Endothelial cell of umbilical vein (primary cell): ENCODE results near the gene INPP5A. TPM values are rescaled to one million over a fixed set of nuclear protein-coding genes. Genes with fewer than 3 reads are reported as not detected.

Source experiments
- BruUV-seq: library from RNA; stranded (reverse); fragments of 400-500 nt; replicated peaks from 2 replicates; lab custom pipeline; 2021; lab: Mats Ljungman, UMichigan
- CTCF ChIA-PET: fragments of 300-600, 350-600 bp; sonication (Branson Sonifier 250); formaldehyde crosslinking; loops from one replicate; lab custom pipeline; 2021; ENCODE audit warnings: antibody characterized with exemption, inconsistent platforms; lab: Charles Lee
- POLR2A ChIA-PET: fragments of 300-600, 350-600 bp; sonication (Branson Sonifier 250); formaldehyde crosslinking; loops from one replicate; lab custom pipeline; 2021; ENCODE audit warnings: antibody characterized with exemption, inconsistent platforms; lab: Charles Lee
- DNase-seq: peaks from one replicate; pipeline ENCODE4 v3.0.0-alpha.2; 2011; ENCODE audit warnings: low read depth, low spot score
- FAIRE-seq: peaks from 2 replicates; lab custom pipeline; 2011; peaks lifted over from hg19 to GRCh38; lab: Jason Lieb, UNC
- H2AFZ ChIP-seq: 2 replicates; pipeline ENCODE4 v1.6.0; 2012; ENCODE audit warnings: low read depth, low read length, control low read depth, inconsistent platforms
- H3K27ac ChIP-seq: 2 replicates; pipeline ENCODE4 v1.5.1; 2011; ENCODE audit warnings: low read depth, mild to moderate bottlenecking, control low read depth, low read length, moderate library complexity; ENCODE audit not compliant: insufficient read depth
- H3K27me3 ChIP-seq, 2 experiments: 2 replicates each; pipeline versions ENCODE4 v1.6.0 to v1.6.1; 2011; ENCODE audit warnings: low read length in 2 of 2, mixed read lengths in 1 of 2; ENCODE audit not compliant: control insufficient read depth in 2 of 2, insufficient read depth in 2 of 2
- H3K36me3 ChIP-seq, 2 experiments: 2 replicates in 1 of 2; 3 replicates in 1 of 2; pipeline ENCODE4 v1.5.1; 2011; ENCODE audit warnings: low read length in 2 of 2, mild to moderate bottlenecking in 1 of 2, moderate library complexity in 1 of 2; ENCODE audit not compliant: control insufficient read depth in 2 of 2, insufficient read depth in 2 of 2; ENCODE audit errors: extremely low read depth in 1 of 2
- H3K4me1 ChIP-seq: 3 replicates; pipeline ENCODE4 v1.5.1; 2011; ENCODE audit warnings: mild to moderate bottlenecking, low read length; ENCODE audit not compliant: control insufficient read depth, insufficient read depth; ENCODE audit errors: extremely low read depth
- H3K4me2 ChIP-seq: 2 replicates; pipeline ENCODE4 v1.6.1; 2011; ENCODE audit warnings: low read length, control low read depth, mixed read lengths; ENCODE audit not compliant: insufficient read depth
- H3K4me3 ChIP-seq, 3 experiments: fragments of 200-600 bp in 1 of 3; sonication (generic), shearing (Covaris generic) in 1 of 3; replicated peaks in 1 of 3; 2 replicates each; pipeline ENCODE4 v1.5.1; 2011 to 2016; ENCODE audit warnings: control low read depth in 3 of 3, low read length in 3 of 3, mild to moderate bottlenecking in 2 of 3, inconsistent platforms in 1 of 3, low read depth in 1 of 3, moderate library complexity in 1 of 3; ENCODE audit not compliant: insufficient read depth in 1 of 3
- H3K79me2 ChIP-seq: 2 replicates; pipeline ENCODE4 v1.6.0; 2012; ENCODE audit warnings: low read length, inconsistent platforms; ENCODE audit not compliant: control insufficient read depth, insufficient read depth
- H3K9ac ChIP-seq: replicated peaks from 2 replicates; pipeline ENCODE3; 2011; ENCODE audit warnings: low read length, control low read depth; ENCODE audit not compliant: insufficient read depth; ENCODE audit errors: extremely low read depth
- H3K9me1 ChIP-seq: replicated peaks from 3 replicates; pipeline ENCODE4 v1.6.0; 2011; ENCODE audit warnings: mild to moderate bottlenecking, low read length; ENCODE audit not compliant: control insufficient read depth, insufficient read depth; ENCODE audit errors: extremely low read depth
- H3K9me3 ChIP-seq: replicated peaks from 2 replicates; pipeline ENCODE4 v1.5.1; 2012; ENCODE audit warnings: low read length, inconsistent platforms; ENCODE audit not compliant: control insufficient read depth, insufficient read depth
- H4K20me1 ChIP-seq: replicated peaks from 2 replicates; pipeline ENCODE3; 2011; ENCODE audit warnings: mild to moderate bottlenecking, low read length; ENCODE audit not compliant: control insufficient read depth, insufficient read depth; ENCODE audit errors: extremely low read depth
- EZH2 ChIP-seq: IDR thresholded peaks from 2 replicates; pipeline ENCODE4 v1.6.1; 2012; ENCODE audit warnings: borderline replicate concordance, low read depth, mild to moderate bottlenecking, moderate library complexity, low read length, inconsistent platforms; ENCODE audit not compliant: severe bottlenecking
- GATA2 ChIP-seq: IDR thresholded peaks from 2 replicates; pipeline ENCODE4 v1.7.0; 2011; ENCODE audit warnings: low read depth, mild to moderate bottlenecking, moderate library complexity, mixed read lengths, low read length; ENCODE audit not compliant: insufficient read length, insufficient read depth
- MYC ChIP-seq: IDR thresholded peaks from one replicate; pipeline ENCODE4 v1.6.1; 2011; ENCODE audit warnings: mild to moderate bottlenecking, low read depth, low read length
- dilution Hi-C: fragments of 300-500 bp; cut with MboI; formaldehyde crosslinking; loops from one replicate; pipeline ENCODE4 v1.15.0; 2019; ENCODE audit warnings: low sequenced_read_pairs; ENCODE audit not compliant: extremely low pct_ligation_motif_present
- intact Hi-C: fragments of 100-400 bp; cut with micrococcal nuclease; formaldehyde crosslinking; loops from one replicate; pipeline ENCODE4 v1.10.0; 2022
- polyA plus RNA-seq, 4 experiments: library from polyadenylated mRNA; depleted of rRNA in 3 of 4; stranded (reverse) in 3 of 4; unstranded in 1 of 4; fragments of >200 nt; gene quantifications; 2 replicates each; pipeline versions ENCODE4 v1.2.1 to v1.2.3, GENCODE V29; 2011 to 2012; ENCODE audit warnings: missing spikeins in 1 of 4
- total RNA-seq: library from RNA; stranded (reverse); gene quantifications from 2 replicates; pipeline ENCODE4 v1.2.3, GENCODE V29; 2021

The INPP5A gene
- total and polyA plus RNA-seq, 2 donors (not counting 3 experiments of a cell fraction or from before 2014, with no cell fraction given), result 22.9 to 33.2 TPM

GRCh38 chr10:132626019-132626760, 88.6 kb downstream of the INPP5A start:
- Histone ChIP-seq H3K9me1 (no peaks in the 10 kb centered on the region), H3K4me3 (no peak overlapping the region), H3K27ac (no peak overlapping the region), H2AFZ (no peak overlapping the region), H3K4me2 (no peak overlapping the region), H3K9me3 (no peaks in the 10 kb centered on the region), H3K9ac (no peak overlapping the region), H3K27me3 (no peaks in the 10 kb centered on the region), H3K36me3 (no peaks in the 10 kb centered on the region), H3K4me1 (peaks cover 12% of the 10 kb centered on the region), H4K20me1 (no peaks in the 10 kb centered on the region), H3K79me2 (no peaks in the 10 kb centered on the region)
- intact Hi-C loops, result loop anchor here (5.0 kb wide), 1 partner anchor 54 kb away; no protein-coding TSS in a partner anchor
- no peak for FAIRE-seq
- POLR2A ChIA-PET, result no interaction called here
- DNase-seq, result no peak
- CTCF ChIA-PET, result no interaction called here
- no peak for TF ChIP-seq MYC
- no peak for TF ChIP-seq GATA2
- dilution Hi-C loops, result no loop called here
- BruUV-seq, result no TSS peak

- Histone ChIP-seq H3K9me1 (no peaks in the 10 kb centered on the region), H3K4me2 (no peak overlapping the region), H3K4me1 (peaks cover 12% of the 10 kb centered on the region), H4K20me1 (no peaks in the 10 kb centered on the region), H3K4me3 (no peak overlapping the region), H3K36me3 (no peaks in the 10 kb centered on the region), H3K9me3 (no peaks in the 10 kb centered on the region), H3K27ac (no peak overlapping the region), H3K27me3 (no peaks in the 10 kb centered on the region), H2AFZ (no peak overlapping the region), H3K9ac (no peak overlapping the region), H3K79me2 (no peaks in the 10 kb centered on the region)
- BruUV-seq, result no TSS peak
- dilution Hi-C loops, result no loop called here
- intact Hi-C loops, result loop anchor here (5.0 kb wide), 1 partner anchor 55 kb away; no protein-coding TSS in a partner anchor
- TF ChIP-seq EZH2, result no peak
- FAIRE-seq, result no peak
- DNase-seq, result no peak
- CTCF ChIA-PET, result no interaction called here
- POLR2A ChIA-PET, result no interaction called here
Observed at GRCh38 chr10:132626761-132627665, 89.4 kb downstream of the INPP5A start.
